NCI-H82 treated with DMSO at 0.1 percent for 48 hours (cell line): ENCODE data around the gene ZNF791.
"Not testable (repeated sequence)": the region's sequence is repeated elsewhere in the genome, so short reads cannot be mapped to it uniquely, and the experiment has no call there.

Experiments used
- DNase-seq: peaks from one replicate; lab custom pipeline; 2025; ENCODE audit not compliant: unreplicated experiment; lab: John Stamatoyannopoulos, UW

Gene ZNF791

GRCh38 chr19:12610540-12611360 is at the start of gene ZNF791, which contains the start of gene ZNF490:
ZNF791 (plus strand) TSS chr19:12610920; CDS start chr19:12611080, 160 bp downstream.
ZNF490 (minus strand) TSS chr19:12610813; CDS start chr19:12610680, 133 bp downstream.
- DNase-seq = peak; percentile 99

DNA sequence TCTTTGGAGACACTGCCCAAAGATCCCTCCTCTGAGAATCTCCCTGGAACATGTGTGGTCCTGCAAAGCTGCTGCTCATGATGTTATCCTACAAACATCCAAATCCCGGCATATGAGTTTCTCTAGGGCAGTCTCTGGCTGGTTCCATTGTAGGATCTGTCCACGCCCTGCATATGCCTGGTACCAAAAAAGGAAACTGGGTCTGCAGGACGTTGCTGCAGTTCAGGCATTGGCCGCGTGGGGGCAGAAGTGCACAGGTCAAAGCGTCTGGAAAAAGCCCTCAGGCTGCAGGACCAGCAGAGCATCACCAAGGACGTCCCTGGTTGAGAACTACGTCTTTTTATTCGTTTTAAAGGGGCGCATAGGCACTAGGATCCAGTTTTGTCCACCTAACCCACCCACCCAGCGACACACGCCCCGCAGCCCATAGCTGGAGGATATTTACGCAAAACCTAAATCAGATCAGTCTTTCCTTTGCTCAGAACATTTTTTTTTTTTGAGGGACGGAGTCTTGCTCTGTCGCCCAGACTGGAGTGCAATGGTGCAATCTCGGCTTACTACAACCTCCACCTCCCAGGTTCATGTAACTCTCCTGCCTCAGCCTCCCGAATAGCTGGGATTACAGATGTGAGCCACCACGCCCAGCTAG is 46.6 kb upstream of the ZNF791 start:
- DNase-seq = peak; percentile 82

- DNase-seq = not testable (repeated sequence)
Observed at GRCh38 chr19:12566380-12566779, 44.3 kb upstream of the ZNF791 start.

GRCh38 chr19:12567951-12568350 is 42.8 kb upstream of the ZNF791 start:
- no peak for DNase-seq

DNA sequence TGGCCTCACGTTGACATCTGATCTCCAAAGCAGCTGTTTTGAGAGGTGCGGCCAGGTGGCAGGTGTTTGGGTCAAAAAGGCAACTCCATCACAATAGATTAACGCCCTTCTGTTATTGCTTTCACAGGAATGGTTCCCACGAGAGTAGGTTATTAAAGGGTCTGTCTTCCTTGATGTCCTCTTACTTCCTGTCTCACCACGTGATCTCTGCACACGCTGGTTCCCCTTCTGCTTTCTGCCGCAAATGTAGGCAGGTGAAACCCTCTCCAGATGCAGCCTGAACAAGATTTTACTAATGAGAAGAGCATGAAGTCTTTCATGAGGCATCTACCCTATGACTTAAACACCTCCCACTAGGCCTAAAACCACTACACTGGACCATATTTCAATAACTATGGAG is 36.7 kb upstream of the ZNF791 start:
- DNase-seq = no peak

DNA sequence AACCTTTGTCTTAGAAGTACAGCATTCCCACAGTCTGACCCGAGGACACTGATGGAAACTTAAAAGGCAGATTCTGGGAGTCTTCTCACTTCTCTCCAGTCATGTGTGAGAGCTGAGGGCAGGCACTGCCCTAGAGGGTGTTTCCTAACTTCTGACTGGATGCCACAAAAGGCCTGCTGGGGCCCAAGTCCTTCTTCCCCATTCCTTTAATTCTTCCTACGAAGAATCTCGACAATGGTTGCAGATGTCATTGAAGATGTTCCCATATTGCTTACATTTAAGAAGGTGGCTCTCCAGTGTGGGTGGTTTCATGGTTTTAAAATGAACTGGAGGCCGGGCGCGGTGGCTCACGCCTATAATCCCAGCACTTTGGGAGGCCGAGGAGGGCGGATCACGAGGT is 32.1 kb upstream of the ZNF791 start:
- no peak for DNase-seq

DNA sequence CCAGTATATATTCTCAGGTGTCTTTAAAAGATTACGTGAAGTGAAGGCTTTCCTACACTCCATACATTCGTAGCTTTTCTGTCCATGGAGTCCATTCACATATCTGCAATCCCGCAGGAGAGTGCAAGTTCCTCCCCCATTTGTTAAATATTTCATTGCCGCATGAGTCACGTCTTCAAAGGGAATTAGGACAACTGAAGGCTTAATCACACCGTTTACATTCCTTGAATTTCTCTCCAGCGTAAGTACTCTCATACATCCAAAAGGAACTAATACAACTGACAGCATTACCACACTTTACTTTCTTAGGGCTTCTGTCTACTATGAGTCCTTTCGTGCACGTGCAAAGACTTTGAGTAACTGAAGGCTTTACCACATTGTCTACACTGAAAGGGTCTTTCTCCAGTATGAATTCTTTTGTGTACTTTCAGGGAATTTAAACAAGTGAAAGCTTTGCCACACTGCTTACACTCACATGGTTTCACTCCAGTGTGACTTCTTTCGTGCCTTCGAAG is 30.5 kb upstream of the ZNF791 start:
- DNase-seq = no peak

- DNase-seq = no peak
Observed at GRCh38 chr19:12581100-12581499, 29.6 kb upstream of the ZNF791 start.

DNA sequence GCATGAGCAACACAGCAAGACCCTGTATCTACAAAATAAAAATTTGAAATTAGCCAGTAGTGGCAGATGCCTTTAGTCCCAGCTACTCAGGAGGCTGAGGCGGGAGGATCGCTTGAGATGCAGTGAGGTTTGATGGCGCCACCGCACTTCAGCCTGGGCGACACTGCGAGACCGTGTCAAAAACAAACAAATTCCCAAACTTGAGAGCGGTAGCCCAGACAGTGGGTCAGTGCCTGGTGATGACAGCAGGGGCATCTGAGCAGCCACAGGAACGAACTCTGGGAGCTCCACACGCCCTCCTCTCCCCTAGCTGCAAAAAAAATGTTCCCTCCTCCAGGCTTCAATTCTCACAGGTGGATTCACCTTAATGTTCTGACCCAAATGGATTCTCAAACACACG is 14.2 kb upstream of the ZNF791 start:
- no peak for DNase-seq

DNA sequence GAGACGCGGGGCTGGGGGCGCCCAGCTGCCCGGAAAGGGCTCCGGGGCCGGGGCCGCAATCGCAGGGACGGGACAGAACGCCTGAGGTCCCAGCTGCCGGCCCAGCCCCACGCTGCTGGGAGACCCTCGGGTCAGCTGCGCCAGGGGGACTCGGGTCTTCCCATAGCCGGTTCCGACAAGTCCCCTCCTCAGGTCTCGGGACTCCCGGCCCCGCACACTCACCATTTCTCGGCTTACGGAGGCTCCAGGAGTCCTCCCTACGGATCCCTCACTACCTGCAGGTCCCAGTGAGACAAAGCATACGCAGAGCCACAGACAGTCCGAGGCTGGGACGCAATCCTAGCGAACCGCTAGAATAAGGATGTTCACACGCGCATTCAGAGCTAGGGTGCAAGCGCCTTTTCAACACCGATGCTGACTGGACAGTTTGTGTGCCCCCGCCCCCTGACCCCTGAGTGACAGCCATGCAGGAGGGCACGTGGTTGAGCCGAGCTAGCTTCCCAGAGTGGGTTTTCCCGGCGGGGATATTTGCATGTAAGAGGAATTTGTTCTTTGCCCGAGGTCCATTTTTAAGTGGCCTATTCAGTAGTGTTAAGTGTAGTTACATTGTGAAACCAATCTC is 13.7 kb upstream of the ZNF791 start:
- no peak for DNase-seq

DNA sequence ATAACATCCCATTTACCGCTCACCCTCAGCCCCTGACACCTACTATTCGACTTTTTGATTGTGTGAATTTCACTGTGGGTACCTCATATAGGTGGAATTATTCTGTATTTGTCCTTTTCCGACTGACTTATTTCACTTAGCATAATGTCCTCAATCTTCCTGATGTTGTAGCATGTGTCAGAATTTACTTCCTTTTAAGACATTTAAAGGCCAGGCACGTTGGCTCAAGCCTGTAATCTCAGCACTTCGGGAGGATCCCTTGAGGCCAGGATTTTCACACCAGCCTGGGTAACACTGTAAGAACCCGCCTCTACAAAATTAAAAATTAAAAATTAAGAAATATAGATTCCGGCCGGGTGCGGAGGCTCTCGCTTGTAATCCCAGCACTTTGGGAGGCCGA is 13.1 kb upstream of the ZNF791 start:
- DNase-seq = no peak

DNA sequence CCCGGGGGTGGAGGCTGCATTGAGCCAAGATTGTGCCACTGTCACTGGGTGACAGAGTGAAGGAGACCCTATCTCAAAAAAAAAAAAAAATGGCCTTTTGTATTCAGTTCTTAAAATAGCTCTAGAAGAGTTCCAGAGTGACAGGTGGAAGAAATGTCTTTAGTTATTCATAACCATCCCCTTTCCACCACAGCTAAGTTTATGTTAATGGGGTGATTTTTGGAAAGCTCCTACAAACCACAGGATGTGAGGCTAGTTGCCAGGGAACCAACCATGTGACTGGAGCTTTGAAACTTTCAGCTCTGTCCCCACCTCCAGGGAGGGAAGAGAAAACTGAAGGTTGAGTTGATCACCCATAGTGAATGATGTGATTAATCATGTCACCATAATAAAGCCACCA is 7.0 kb upstream of the ZNF791 start:
- no peak for DNase-seq

- no peak for DNase-seq
Observed at GRCh38 chr19:12606796-12607195, 3.9 kb upstream of the ZNF791 start.

DNA sequence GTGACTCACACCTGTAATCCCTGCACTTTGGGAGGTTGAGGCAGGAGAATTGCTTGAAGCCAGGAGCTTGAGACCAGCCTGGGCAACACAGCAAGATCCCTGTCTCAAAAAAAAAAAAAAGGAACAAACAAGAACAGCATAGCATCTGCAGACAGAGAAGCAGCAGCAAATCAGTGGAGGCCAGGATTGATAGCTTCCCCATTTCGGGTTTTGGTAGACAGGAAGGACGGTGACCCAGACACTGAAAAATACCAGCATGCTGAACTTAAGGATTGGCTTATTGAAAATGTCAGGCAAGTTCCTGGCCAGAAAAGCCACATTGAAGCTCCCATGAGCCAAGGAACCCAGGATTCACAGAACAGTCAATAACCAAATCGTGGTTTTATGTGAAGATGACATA is 3.1 kb upstream of the ZNF791 start:
- DNase-seq = no peak

GRCh38 chr19:12611361-12611699 is 610 bp downstream of the ZNF791 start:
- peak; percentile 71 for DNase-seq

GRCh38 chr19:12617646-12618045 is 6.9 kb downstream of the ZNF791 start:
- DNase-seq = no peak

DNA sequence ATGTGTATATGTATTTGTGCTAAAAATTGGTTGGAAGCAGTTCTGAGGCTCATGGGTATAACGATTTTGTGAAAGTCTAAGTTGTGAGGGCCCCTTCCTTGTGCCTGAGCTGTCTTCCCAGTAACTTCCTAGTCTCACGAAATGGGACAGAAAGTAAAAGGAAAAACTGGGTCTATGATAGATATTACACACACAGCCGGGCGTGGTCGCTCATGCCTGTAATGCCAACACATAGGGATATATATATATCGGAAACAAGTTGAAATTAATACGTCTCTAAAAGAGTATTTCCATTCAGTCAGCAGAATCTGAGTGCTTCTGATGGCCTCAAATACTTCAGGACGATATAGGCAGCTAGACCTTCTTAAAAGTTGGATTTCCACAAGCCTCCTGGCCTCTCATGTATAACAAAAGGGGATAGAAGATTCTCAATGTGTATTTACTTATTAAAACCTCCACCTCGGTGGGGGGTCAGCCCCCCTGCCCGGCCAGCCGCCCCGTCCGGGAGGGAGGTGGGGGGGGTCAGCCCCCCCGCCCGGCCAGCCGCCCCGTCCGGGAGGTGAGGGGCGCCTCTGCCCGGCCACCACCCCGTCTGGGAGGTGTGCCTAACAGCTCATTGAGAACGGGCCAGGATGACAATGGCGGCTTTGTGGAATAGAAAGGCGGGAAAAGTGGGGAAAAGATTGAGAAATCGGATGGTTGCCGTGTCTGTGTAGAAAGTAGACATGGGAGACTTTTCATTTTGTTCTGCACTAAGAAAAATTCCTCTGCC is 10.7 kb downstream of the ZNF791 start:
- not testable (repeated sequence) for DNase-seq

DNA sequence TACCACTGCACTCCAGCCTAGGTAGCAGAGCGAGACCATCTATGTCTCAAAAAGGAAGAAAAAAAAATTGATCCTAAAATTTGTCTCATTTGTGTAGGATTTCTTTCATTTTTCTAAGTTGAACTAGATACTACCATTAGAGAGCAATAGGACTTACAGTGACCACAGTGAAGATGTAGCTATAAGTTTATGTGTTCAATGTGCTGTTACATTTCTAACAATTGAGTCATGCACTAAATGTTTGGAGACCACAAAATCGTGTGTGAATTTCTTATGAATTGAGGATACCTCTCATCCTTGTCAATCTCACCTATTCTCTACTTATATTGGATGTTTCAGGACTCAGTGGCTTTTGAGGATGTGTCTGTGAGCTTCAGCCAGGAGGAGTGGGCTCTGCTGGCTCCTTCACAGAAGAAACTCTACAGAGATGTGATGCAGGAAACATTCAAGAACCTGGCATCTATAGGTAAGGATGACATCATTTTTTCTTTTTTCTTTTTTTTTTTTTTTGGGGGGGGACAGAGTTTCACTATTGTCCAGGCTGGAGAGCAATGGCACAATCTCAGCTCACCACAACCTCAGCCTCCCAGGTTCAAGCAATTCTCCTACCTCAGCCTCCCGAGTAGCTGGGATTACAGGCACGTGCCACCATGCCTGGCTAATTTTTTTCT is 12.8 kb downstream of the ZNF791 start:
- no peak for DNase-seq

DNA sequence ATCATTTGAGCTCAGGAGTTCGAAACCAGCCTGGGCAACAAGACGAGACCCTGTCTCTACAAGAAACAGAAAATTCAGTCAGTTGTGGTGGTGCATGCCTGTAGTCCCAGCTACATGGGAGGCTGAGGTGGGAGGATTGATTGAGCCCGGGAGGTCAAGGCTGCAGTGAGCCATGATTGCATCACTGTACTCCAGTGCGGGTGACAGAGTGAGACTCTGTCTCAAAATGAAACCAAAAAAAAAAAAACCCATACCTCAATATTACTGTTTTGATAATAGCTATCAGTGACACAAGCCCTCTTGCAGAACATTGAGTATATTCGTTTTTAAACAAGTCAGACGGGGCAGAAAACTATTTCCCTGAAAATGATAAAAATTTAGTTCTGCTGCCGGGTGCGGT is 16.2 kb downstream of the ZNF791 start:
- DNase-seq = no peak
